K562 (cell line): ENCODE data around the gene ORC4. TPM values are rescaled to one million over a fixed set of nuclear protein-coding genes. Genes with fewer than 3 reads are reported as not detected.

Experiments
- ATAC-seq: fragments of 200-7000 bp; cut with Tn5 transposase; 3 replicates; pipeline ENCODE4 v1.9.1; 2020; ENCODE audit warnings: moderate library complexity
- BruUV-seq: library from RNA; stranded (reverse); fragments of 400-500 nt; replicated peaks from 2 replicates; lab custom pipeline; 2021; lab: Mats Ljungman, UMichigan
- CTCF ChIA-PET: fragments of 300-600 bp; formaldehyde crosslinking; extraction: SDS; loops from one replicate; lab custom pipeline; 2021; ENCODE audit warnings: low intra/inter-chr PET ratio; lab: Yijun Ruan, JAX
- POLR2A ChIA-PET: fragments of 300-600, 350-650 bp; sonication (Branson Sonifier 250); formaldehyde crosslinking; extraction: SDS; loops from one replicate; lab custom pipeline; 2021; ENCODE audit warnings: antibody characterized with exemption, inconsistent platforms; lab: Yijun Ruan, JAX
- DNase-seq, 4 experiments: peaks; one replicate each; pipeline versions ENCODE4 v3.0.0 to v3.0.0-alpha.2; 2011 to 2018; ENCODE audit warnings: low spot score in 3 of 4, mixed read lengths in 3 of 4; ENCODE audit errors: extremely low read depth in 1 of 4
- FAIRE-seq: peaks from 2 replicates; lab custom pipeline; 2011; peaks lifted over from hg19 to GRCh38; lab: Jason Lieb, UNC
- H2AFZ ChIP-seq: 2 replicates; pipeline ENCODE4 v1.6.0; 2011; ENCODE audit warnings: low read depth, low read length, control low read depth, inconsistent platforms
- H3K27ac ChIP-seq: fragments of 200-600 bp; 3 replicates; pipeline ENCODE4 v1.8.0; 2011; ENCODE audit warnings: low read depth, mild to moderate bottlenecking, control low read depth, inconsistent platforms, low read length, moderate library complexity, mixed read lengths; ENCODE audit errors: extremely low read depth
- H3K27me3 ChIP-seq, 2 experiments: fragments of 300-600 bp in 1 of 2; 2 replicates in 1 of 2; 3 replicates in 1 of 2; pipeline versions ENCODE4 v1.6.0 to v1.8.0; 2011; ENCODE audit warnings: inconsistent platforms in 2 of 2, low read length in 2 of 2, mild to moderate bottlenecking in 1 of 2, mixed read lengths in 1 of 2, moderate library complexity in 1 of 2; ENCODE audit not compliant: control insufficient read depth in 2 of 2, insufficient read depth in 2 of 2
- H3K36me3 ChIP-seq: fragments of 300-600 bp; 3 replicates; pipeline ENCODE4 v1.8.0; 2011; ENCODE audit warnings: mild to moderate bottlenecking, low read length, inconsistent platforms; ENCODE audit not compliant: control insufficient read depth, insufficient read depth
- H3K4me1 ChIP-seq, 2 experiments: fragments of 200-600 bp in 1 of 2; replicated peaks in 1 of 2; 2 replicates in 1 of 2; 3 replicates in 1 of 2; pipeline versions ENCODE4 v1.5.1 to v1.8.0; 2011; ENCODE audit warnings: inconsistent platforms in 2 of 2, low read length in 2 of 2, mild to moderate bottlenecking in 1 of 2, mixed read lengths in 1 of 2, moderate library complexity in 1 of 2; ENCODE audit not compliant: control insufficient read depth in 2 of 2, insufficient read depth in 2 of 2
- H3K4me2 ChIP-seq: 2 replicates; pipeline ENCODE4 v1.6.1; 2011; ENCODE audit warnings: low read length, control low read depth, inconsistent platforms, mixed read lengths; ENCODE audit not compliant: insufficient read depth
- H3K4me3 ChIP-seq: fragments of 200-600 bp; sonication (generic), shearing (Covaris generic); 2 replicates; pipeline ENCODE4 v1.5.1; 2016; ENCODE audit warnings: control low read depth, inconsistent platforms
- H3K79me2 ChIP-seq: fragments of 200-600 bp; 3 replicates; pipeline ENCODE4 v1.8.0; 2011; ENCODE audit warnings: low read length, inconsistent platforms; ENCODE audit not compliant: control insufficient read depth, insufficient read depth
- H3K9ac ChIP-seq, 2 experiments: 2 replicates each; pipeline versions ENCODE4 v1.6.0 to v1.6.1; 2011; ENCODE audit warnings: low read depth in 2 of 2, low read length in 2 of 2, control low read depth in 1 of 2, inconsistent platforms in 1 of 2, mild to moderate bottlenecking in 1 of 2, mixed read lengths in 1 of 2; ENCODE audit not compliant: insufficient read depth in 1 of 2
- H3K9me1 ChIP-seq: one replicate; pipeline ENCODE4 v1.6.0; 2011; ENCODE audit warnings: inconsistent platforms, mild to moderate bottlenecking, low read length, moderate library complexity; ENCODE audit not compliant: control insufficient read depth, insufficient read depth
- H3K9me3 ChIP-seq: replicated peaks from 2 replicates; pipeline ENCODE4 v1.5.1; 2011; ENCODE audit warnings: low read depth, low read length, inconsistent platforms; ENCODE audit not compliant: control insufficient read depth, insufficient read depth
- H4K20me1 ChIP-seq: replicated peaks from 2 replicates; pipeline ENCODE4 v1.6.1; 2011; ENCODE audit warnings: low read length, inconsistent platforms, mixed read lengths; ENCODE audit not compliant: control insufficient read depth, insufficient read depth
- FOXJ3 ChIP-seq: sonication (generic); formaldehyde crosslinking; IDR thresholded peaks from 2 replicates; pipeline ENCODE4 v1.4.0; 2020; ENCODE audit warnings: mild to moderate bottlenecking, missing genetic modification reagents
- NUFIP1 ChIP-seq: fragments of 450-650 bp; IDR thresholded peaks from 2 replicates; pipeline ENCODE4 v1.6.1; 2018; ENCODE audit not compliant: partially characterized antibody
- RUNX1 ChIP-seq: sonication (generic); IDR thresholded peaks from 2 replicates; pipeline ENCODE4 v1.6.1; 2016; ENCODE audit warnings: antibody characterized with exemption, low read depth
- SNRNP70 ChIP-seq: fragments of 200-400 bp; formaldehyde crosslinking; optimal IDR thresholded peaks from 2 replicates; pipeline ENCODE3; 2017; ENCODE audit warnings: low read depth, low read length
- XRCC4 ChIP-seq: IDR thresholded peaks from one replicate; pipeline ENCODE4 v1.6.1; 2011; ENCODE audit not compliant: insufficient read depth, insufficient read length; ENCODE audit errors: extremely low read depth
- ZNF146 ChIP-seq: IDR thresholded peaks from one replicate; pipeline ENCODE4 v1.6.1; 2018; ENCODE audit warnings: missing compliant biosample characterization; ENCODE audit not compliant: unreplicated experiment
- ZNF274 ChIP-seq: IDR thresholded peaks from 2 replicates; pipeline ENCODE4 v1.6.1; 2011; ENCODE audit warnings: low read depth, mild to moderate bottlenecking, low read length, moderate library complexity, borderline replicate concordance
- WGBS: fragments of 100-300 bp; shearing (Covaris generic); methylation state at CpG from one replicate; pipeline ENCODE4 v1.1.6; 2016; ENCODE audit warnings: low coverage, mixed read lengths; ENCODE audit not compliant: insufficient coverage; ENCODE audit errors: missing lambda C conversion rate; 5-methylcytosine and 5-hydroxymethylcytosine counted together
- in situ Hi-C: fragments of 300-500 bp; cut with MboI; formaldehyde crosslinking; loops from 4 replicates; pipeline ENCODE4 v1.15.0; 2018; ENCODE audit warnings: inconsistent platforms, mixed read lengths
- intact Hi-C: fragments of 100-400 bp; cut with micrococcal nuclease; formaldehyde crosslinking; loops from 2 replicates; pipeline ENCODE4 v1.14.2; 2022
- polyA plus RNA-seq, 8 experiments: library from polyadenylated mRNA; depleted of rRNA in 4 of 8; stranded (reverse) in 5 of 8; unstranded in 3 of 8; fragments of >200 nt; fragmentation: Nextera tagmentation in 2 of 8; fragmentation: Illumina TruSeq in 1 of 8; extraction: Ambion mirVana in 2 of 8; extraction: Trizol in 1 of 8; gene quantifications; 2 replicates each; pipeline versions ENCODE4 v1.2.1 to v1.2.3, GENCODE V29; 2011 to 2014; ENCODE audit warnings: inconsistent platforms in 1 of 8, missing spikeins in 1 of 8
- total RNA-seq, 7 experiments: library from RNA; depleted of rRNA in 6 of 7; stranded (reverse); fragments of >200 nt in 6 of 7; fragmentation: Illumina TruSeq in 2 of 7; extraction: Trizol in 2 of 7; gene quantifications; 2 replicates each; pipeline versions ENCODE4 v1.2.1 to v1.2.3, GENCODE V29; 2011 to 2021; ENCODE audit warnings: low replicate concordance in 1 of 7
- TF ChIP-seq, protein P1 (sequence below): fragments of 450-650 bp; formaldehyde crosslinking; IDR thresholded peaks from 2 replicates; pipeline ENCODE4 v1.4.0; 2020; ENCODE audit warnings: mild to moderate bottlenecking, moderate library complexity
- TF ChIP-seq, protein P2 (sequence below): fragments of 450-650 bp; formaldehyde crosslinking; IDR thresholded peaks from 2 replicates; pipeline ENCODE4 v1.4.0; 2022; ENCODE audit warnings: mild to moderate bottlenecking, moderate library complexity

Gene ORC4
- total and polyA plus RNA-seq, 9 of the 15 experiments (the other 6 are each of a cell fraction or from before 2014, with no cell fraction given): 58.6 to 100 (median 70.5) TPM

GRCh38 chr2:147939313-147939712 is 81.2 kb downstream of the ORC4 start (continued):
- TF ChIP-seq FOXJ3 (CRISPR knock-in tag): no peak

GRCh38 chr2:147937744-147938349 is 82.7 kb downstream of the ORC4 start:
- H3K27me3 ChIP-seq: no peaks in the 10 kb centered on the region
- H3K4me3 ChIP-seq: no peak overlapping the region
- peak; percentile 17 to 47 (median 42) for DNase-seq
- H3K27ac ChIP-seq: no peak overlapping the region
- no peaks in the 10 kb centered on the region for H3K9me3 ChIP-seq
- H3K4me1 ChIP-seq: no peaks in the 10 kb centered on the region
- no peak overlapping the region for H2AFZ ChIP-seq
- H3K9me1 ChIP-seq: no peaks in the 10 kb centered on the region
- CTCF ChIA-PET: interaction anchor here (0.7 to 1.4 kb wide), 5 partner anchors 264 to 1052 kb away, joined by 3 to 6 read pairs (median 5); no protein-coding TSS in a partner anchor
- WGBS: 33% methylated on average over 3 of the region's 3 CpGs
- no peaks in the 10 kb centered on the region for H3K79me2 ChIP-seq
- POLR2A ChIA-PET: no interaction called here
- in situ Hi-C loops (loop anchor here (10.0 to 25.0 kb wide), 2 partner anchors 577 to 1049 kb away; no protein-coding TSS in a partner anchor), intact Hi-C loops (loop anchor here (1.0 to 5.0 kb wide), 3 partner anchors 264 to 1052 kb away; no protein-coding TSS in a partner anchor)
- ATAC-seq: peak; percentile 82
- FAIRE-seq: no peak
- H3K4me2 ChIP-seq: no peak overlapping the region
- no peak overlapping the region for H3K9ac ChIP-seq
- no peaks in the 10 kb centered on the region for H4K20me1 ChIP-seq
- no TSS peak for BruUV-seq
- peaks cover 57% of the 10 kb centered on the region for H3K36me3 ChIP-seq
- TF ChIP-seq, protein P1, sequence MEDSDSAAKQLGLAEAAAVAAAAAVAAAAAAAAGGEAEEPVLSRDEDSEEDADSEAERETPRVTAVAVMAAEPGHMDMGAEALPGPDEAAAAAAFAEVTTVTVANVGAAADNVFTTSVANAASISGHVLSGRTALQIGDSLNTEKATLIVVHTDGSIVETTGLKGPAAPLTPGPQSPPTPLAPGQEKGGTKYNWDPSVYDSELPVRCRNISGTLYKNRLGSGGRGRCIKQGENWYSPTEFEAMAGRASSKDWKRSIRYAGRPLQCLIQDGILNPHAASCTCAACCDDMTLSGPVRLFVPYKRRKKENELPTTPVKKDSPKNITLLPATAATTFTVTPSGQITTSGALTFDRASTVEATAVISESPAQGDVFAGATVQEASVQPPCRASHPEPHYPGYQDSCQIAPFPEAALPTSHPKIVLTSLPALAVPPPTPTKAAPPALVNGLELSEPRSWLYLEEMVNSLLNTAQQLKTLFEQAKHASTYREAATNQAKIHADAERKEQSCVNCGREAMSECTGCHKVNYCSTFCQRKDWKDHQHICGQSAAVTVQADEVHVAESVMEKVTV (CRISPR knock-in tag): peak; percentile 52; the same call in 1 of the 2 replicates
- TF ChIP-seq RUNX1 (no peak), NUFIP1 (no peak), XRCC4 (no peak), ZNF274 (no peak), SNRNP70 (no peak), ZNF146 (no peak)
- TF ChIP-seq, protein P2, sequence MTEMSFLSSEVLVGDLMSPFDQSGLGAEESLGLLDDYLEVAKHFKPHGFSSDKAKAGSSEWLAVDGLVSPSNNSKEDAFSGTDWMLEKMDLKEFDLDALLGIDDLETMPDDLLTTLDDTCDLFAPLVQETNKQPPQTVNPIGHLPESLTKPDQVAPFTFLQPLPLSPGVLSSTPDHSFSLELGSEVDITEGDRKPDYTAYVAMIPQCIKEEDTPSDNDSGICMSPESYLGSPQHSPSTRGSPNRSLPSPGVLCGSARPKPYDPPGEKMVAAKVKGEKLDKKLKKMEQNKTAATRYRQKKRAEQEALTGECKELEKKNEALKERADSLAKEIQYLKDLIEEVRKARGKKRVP (CRISPR knock-in tag): no peak
